DMS79 treated with DMSO at 0.1 percent for 48 hours (cell line): ENCODE measurements around the gene KRTAP5-10.
"Not testable (repeated sequence)": the region's sequence is repeated elsewhere in the genome, so short reads cannot be mapped to it uniquely, and the experiment has no call there.

Experiments used
- DNase-seq: peaks from one replicate; lab custom pipeline; 2025; lab: John Stamatoyannopoulos, UW

KRTAP5-10 gene

DNA sequence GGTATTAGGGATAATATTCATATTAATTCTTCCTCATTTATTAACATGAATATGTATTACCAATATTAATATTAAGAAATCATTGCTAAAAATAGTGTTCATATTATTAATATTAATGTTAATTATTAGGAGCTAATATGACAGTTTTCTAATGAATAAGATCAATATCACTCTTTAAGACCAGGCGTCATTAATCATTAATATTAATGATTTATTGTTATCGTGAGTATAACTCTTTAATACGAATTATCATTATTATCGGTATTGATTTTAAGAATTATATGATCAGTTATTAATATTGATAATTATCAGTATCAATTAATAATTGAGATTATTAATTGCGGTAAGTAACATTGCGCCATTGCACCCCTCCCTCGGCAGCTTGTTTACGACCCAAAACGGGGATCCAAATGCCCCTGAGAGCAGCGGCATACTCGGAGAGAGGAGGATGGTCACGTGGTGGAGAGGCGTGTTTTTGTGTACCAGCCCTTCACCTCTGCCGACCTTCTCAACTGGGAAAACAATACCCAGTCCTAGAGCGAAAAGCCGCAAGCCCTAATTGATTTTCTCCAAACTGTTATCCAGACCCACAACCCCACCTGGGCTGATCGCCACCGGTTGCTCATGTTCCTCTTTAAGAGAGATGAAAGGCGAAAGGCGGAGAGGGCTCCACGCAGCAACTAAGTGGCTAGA lies 46.0 kb downstream of the KRTAP5-10 start:
- DNase-seq: not testable (repeated sequence)

- not testable (repeated sequence) for DNase-seq
These were observed 48.6 kb downstream of the KRTAP5-10 start for GRCh38 chr11:71613931-71614330.

DNA sequence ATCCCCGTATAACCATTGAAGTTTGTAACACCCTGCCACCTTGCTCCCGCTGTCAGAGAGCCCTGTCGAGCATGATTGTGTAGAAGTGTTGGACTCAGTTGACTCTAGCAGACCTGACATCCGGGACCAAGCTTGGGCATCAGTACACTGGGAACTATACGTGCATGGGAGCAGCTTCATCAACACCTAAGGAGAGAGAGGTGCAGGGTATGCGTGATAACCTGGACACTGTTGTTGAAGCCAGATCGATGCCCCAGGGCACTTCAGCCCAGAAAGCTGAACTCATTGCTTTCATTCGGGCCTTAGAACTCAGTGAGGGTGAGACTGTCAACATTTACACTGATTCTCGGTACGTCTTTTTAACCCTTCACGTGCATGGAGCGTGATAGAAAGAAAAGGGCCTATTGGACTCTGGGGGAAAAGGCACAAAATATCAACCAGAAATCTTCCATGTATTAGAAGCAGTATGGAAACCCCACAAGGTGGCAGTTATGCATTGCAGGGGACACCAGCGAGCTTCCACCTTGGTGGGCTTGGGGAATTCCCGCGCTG lies 49.1 kb downstream of the KRTAP5-10 start:
- DNase-seq: not testable (repeated sequence)

- peak; percentile 61 for DNase-seq
These were observed 49.6 kb downstream of the KRTAP5-10 start for GRCh38 chr11:71615003-71615402.
